Fibroblast of skin of abdomen (primary cell): ENCODE results near the gene RXRB.

Experiments
- DNase-seq: peaks from one replicate; pipeline ENCODE4 v3.0.0-alpha.2; 2013

RXRB gene

DNA sequence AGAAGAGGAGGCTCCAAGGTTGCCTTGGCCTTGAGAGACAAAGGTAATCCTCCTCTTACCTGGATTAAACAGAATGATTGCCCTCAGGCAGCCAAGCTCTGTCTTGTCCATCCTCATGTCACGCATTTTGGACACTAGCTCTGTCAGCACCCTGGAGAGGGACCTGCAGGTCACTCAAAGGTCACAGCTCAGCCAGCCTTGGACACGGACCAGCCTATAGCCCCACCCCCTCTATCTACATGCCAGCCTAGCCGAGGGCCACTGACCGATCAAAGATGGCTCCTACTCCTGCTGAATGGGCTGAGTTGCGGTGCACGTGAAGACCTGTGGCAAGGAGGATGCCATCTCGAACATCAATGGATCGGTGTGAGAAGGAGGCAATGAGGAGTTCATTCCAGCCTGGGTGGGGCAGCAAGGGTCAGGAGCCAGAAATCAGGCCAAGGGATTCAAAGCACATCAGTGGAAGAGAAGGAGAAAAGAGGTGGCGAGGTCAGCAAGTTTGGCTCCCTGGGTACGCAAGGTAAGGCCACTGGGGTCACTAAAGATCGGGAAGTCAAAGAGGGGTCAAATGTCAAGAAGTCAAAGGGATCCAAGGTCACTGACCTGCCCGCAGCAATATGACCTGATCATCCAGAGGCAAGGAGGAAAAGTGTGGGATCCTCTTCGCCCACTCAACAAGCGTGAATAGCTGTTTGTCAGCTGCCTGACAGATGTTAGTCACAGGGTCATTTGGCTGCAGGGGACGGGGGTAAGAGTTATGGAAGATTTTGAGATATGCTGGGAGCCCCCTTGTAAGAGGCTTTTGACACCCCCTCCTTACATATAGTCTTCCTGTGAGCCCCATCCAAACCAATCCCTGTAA is 4.9 kb downstream of the RXRB start:
- no peak for DNase-seq

DNA sequence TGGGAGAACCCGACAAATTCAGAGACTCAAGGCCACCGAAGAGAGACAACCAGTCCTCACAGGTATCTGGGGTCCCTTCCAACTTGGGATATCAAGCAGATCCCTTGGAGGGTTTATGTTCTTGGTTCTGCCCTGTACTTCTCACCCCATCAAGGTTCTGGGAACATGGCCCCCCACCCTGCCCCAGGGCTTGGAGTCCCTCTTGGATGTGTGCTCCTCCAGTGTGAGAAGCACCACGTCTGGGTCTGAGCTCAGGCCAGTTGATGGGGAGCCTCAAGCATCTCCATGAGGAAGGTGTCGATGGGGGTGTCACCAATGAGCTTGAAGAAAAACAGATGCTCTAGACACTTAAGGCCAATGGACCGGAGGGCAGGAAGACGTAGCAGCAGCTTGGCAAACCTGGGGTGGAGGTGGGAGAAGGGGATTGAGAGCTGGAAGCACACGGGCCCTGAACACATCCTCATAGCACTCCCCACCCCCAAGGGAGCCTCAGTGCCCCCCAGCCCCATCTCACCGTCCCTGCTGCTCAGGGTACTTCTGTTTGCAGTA is 6.0 kb downstream of the RXRB start:
- no peak for DNase-seq

DNA sequence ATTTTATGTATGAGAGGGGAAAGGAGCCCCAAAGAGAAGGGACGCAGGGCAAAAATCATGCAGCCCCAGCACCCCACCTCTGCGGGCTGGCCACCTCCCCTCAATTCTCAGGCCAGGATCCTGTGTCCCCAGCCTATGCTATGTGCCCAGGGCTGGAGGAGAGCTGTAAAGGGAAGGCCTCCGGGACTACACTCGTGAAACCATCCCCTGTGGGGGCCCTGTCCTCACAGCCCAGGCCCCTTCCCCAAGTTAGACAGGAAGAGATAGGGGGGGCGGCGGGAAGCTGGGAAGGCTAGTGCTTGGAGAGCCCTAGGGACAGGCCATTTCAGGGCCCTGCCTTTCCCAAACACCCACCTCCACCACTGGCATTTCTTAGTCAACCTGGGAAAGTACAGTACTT is 6.8 kb downstream of the RXRB start:
- DNase-seq: no peak

DNA sequence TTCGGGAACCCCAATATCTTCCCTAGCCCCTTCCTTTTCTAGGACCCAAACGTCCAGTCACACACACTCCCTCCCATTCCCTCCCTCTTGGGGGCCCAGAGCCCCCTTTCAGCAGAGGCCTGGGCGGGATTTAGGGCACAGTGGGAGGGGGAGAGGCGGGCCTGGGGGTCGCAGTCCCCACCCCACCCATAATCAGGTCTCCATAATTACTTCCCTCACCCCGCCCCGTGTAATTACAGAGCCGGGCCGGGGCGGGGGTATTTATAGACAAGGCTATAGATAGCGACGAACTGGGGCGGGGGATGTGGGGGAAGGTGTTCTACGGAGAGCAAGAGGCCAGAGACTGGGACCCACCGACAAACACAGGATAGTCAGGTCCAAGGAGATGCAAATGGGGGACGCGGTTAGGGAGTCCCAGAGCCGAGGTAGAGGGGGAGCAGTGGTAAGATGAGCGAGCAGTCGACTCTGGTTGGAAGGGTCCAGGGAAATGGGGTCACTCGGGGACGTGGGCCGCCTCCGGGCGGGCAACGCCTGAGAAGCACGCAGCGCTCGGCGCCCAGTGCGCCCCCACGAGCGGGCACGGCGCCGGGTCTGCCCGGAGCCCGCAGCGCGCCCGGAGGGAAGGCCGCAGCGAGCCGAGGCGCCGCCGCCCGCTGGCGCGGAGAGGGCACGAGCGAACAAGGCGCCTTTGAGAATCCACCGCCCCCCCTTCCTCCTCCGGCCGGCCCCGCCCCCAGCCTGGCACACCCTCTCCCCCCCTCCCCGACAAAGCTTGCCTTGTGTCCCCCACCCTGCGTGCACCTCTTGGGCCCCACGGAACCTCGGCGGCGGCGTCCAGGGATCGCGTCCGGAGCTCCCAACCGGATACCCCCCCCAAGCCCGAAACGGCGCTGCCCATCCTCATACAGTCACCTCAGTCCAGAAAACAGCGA is 7.5 kb downstream of the RXRB start:
- no peak for DNase-seq

DNA sequence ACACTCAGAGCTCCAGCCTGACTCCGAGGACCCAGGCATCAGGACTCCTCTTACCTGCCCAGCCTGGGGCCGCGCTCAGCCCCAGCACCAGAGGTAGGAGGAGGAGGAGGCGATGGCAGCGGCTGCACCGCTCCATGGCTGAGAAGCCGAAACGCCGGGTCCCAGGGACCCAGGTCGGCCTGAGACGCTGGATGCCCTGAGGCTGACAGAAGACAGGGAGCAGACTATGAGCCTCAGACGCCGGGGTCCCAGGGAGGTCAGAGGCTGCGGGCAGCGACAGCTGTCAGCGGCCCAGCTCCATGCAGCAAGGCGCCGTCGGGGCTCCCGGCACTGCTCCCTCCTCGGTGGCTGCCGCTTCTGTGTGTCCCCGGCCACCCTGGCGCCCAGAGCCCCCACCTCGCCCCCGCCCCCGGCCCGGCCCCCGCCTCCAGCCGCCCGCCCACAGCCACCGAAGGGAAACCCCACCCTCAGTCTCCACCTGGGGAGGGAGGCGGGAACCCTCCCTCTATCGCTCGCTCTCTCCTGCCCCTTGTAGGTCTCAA is 8.3 kb downstream of the RXRB start, which contains the start of gene COL11A2:
Gene COL11A2 (minus strand): TSS at position 363 of the 542 bp plus-strand sequence. CDS start 227 bp downstream, at position 136.
- DNase-seq: no peak

DNA sequence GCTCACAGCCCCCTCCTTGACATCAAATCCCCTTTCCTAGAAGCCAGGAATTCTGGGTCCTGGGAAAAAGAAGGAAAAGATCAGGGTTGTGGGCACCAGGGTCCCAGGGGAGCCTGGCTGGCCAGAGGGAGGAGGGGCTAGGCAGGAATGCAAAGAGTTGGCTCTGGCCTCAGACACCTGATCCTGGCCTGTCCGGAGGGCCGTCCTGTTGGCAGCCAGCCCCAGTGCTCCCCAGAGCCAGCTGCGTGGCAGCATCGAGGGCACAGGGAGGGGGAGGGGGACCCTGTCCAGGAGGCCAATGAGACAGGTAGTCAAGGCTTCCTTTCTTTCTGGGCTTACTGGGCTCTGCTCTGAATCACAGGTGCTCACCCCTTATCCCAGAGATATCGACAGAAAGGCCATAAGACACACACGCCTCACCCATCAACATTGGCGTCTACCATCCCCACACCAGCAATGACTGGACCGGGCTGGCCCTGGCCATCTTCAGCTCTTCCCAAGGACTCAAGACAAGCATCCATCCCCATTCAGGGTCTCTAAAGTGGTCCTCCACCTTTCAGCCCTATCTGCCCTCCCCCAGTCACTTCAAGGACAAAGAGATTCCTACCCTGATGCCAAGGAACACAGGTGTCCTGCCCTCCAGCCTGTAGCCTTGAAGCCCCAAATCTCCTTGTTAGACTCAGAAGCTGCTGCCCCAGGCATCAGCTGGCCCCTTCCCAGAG is 8.9 kb downstream of the RXRB start:
- DNase-seq: no peak

DNA sequence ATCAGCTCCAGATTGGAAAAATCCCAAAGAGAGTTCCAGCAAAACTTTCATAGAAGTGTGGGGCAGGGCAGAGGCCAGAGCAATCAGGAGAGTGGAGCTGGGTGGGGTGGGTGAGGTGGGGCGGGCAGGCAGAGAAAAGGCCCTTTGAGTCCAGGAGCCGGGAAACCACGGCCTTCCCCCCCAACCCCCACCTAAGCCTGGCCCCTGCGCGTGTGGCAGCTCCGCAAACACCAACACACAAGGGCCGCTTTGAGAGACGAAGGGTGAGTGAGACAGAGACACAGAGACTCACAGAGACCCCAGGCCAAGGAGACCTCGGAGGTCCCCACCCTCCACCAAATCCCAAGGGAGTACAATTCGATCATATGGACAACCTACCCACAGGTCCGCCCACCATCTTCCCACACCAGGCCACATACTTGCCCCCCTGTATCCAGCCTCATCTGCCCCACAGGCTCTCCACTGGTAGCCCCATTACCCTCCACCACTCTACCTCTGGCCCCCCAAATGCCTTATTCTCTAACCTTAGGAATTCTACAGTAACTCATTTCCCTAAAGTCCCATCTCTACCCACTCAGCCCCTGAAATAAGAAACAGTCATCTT is 9.9 kb downstream of the RXRB start:
- no peak for DNase-seq

DNA sequence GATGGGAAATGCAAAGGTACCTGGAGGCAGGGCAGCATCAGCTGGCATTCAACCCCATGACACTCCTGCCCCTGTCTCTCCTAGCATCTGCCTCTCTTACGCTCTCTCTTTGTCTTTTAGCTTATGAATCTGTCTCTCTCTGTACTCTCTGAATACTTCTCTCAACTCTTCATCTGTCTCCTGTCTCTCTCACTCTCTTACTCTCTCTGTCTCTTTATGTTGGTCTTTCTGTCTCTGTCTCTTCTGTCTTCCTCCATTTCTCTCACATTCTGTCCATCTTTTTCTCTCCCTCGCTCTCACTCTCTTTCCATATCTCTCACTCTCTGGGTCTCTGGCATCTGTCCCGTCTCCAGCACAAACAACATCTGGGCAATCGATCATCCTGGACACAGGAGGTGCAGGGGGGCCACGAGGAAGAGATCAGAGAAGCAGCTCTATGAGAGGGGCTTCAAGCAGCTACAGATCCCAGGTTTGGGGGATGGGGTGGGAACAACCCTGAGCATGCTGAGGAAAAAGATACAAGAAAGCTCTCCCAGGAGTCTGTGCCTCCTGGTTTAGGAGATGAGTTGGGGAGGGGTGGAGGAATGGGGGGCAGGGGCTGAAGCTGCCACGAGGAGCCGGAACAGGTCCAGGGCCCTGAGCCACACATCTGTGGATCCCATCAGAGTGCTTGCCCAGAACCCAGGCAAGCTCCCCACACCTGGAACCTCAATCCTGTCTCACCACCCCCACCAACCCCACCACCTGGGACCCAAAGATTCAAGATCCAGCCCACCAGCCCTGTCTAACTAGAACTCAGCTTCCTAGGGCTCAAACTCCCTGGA is 10.6 kb downstream of the RXRB start:
- no peak for DNase-seq

DNA sequence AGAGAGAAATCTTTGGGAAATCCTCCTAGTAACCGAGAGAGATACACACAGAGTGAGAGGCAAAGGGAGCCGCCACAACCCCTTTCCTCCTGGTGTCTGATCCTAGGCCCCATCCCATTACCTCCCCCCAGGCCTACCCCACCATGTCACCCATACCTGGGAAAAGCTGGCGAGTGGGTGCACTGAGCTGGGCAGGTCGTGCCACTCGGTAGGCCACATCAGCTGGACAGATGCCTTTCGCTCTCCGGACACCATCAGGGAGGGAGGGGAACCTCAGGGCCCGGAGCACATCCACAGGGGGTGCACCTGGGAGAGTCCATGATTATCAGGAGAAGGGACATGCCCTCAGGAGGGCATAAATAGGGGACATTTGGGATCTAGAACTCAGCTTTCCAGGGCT is 11.3 kb downstream of the RXRB start:
- no peak for DNase-seq

DNA sequence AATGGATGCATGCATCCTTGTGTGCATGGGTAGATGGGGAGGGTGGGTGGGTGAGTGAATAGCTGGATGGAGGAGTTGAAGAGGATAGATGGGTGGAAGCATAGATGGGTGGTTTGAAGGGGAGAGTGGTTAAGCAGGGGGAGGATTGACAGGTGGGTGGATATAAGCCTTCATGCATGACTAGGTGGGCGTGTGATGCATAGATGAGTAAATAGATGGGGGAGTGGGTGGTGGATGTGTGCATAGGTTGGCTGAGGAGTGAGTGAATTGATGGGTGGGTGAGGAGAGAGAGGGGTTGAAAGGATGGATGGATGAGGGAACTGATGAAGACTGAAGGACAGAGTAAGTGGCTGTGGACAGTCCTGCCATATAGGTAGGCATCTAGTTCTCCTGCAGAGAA is 12.7 kb downstream of the RXRB start:
- no peak for DNase-seq

DNA sequence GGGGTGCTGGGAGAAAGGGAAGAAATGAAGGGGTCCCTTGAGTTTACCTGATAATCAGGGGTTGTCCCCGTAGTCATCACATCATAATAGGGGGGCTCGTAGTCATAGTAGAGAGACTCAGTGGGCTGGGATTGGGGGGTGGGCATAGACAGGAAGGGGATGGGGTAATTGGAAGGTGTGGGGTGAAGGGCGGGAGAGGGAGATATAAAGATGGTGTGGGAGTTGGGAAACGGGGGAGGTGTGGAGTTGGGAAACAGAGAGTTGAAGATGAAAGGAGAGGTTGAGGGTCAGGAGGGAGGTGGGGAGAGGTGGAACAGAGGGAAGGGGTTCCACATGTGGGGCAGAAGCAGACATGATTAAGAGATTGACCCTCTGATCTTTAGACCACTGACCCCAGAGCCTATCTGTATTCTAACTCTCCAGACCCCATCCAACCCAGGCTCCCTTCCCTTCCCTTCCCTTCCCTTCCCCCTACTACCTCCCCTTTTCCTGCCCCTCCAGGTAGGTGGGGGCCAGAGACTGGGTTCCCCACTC is 14.7 kb downstream of the RXRB start:
- DNase-seq: no peak

DNA sequence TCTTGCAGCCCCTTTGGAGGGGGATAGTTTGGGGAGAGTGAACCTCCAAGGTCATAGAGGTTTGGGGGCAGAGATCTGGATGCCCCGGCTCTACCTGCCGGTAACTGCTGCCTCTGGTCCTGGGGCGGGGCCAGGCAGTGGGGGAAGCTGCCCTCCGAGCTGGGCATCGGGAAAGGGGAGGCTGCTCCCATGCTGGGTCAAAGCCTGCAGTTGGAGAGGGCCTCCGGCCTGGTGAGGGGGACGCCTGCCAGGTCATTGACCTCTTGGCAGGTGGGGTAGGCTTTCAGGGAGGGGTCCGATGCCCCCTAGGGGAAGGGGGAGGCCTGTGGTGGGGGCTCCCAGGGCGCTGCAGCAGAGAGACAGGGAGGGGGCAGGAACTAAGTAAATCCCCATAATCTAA is 15.3 kb downstream of the RXRB start:
- DNase-seq: no peak

DNA sequence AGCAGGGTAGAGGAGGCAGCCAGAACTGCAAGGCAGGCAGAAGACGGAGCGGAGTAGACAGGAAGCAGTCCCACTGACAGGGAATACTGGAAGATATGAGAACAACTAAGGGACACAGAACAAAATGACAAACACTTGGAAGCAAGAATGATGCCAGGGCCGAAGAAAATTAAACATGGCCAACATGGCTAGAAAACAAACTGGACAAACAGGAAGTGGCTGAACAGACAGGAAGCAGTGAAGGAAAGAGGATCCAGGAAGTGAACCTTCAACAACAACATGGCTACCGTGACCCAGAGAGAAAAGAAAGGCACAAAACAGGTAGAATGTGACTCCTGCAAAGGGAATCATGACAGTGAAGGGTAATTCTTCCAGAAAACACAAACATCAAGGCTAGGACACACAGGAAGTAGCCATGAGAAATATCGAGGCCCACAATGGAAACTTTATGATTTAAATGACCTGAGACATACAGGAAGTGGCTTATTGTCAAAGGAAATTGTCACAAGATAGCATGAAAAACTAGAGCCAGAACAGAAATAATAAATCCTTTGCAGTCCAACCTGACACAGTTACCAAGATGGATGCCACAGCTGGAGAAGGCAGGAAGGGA is 17.3 kb downstream of the RXRB start:
- DNase-seq: no peak

DNA sequence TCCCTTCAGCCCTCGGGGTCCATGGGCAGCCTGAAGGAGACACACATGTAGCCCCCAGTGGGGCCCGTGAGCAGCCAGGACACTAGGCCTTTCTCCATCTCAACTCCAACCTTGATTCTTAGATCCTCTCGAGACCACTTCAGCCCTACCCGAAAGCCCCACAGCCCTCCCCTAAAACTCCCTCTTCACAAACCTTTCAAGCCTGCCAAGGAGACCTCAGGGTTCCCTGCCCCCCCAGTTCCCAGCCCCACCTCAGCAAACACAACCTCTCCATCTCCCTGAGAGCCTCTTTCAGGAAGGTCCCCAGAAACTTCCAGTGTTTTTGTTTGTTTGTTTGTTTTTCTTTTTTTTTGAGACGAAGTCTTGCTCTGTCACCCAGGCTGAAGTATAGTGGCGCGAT is 19.3 kb downstream of the RXRB start:
- no peak for DNase-seq

DNA sequence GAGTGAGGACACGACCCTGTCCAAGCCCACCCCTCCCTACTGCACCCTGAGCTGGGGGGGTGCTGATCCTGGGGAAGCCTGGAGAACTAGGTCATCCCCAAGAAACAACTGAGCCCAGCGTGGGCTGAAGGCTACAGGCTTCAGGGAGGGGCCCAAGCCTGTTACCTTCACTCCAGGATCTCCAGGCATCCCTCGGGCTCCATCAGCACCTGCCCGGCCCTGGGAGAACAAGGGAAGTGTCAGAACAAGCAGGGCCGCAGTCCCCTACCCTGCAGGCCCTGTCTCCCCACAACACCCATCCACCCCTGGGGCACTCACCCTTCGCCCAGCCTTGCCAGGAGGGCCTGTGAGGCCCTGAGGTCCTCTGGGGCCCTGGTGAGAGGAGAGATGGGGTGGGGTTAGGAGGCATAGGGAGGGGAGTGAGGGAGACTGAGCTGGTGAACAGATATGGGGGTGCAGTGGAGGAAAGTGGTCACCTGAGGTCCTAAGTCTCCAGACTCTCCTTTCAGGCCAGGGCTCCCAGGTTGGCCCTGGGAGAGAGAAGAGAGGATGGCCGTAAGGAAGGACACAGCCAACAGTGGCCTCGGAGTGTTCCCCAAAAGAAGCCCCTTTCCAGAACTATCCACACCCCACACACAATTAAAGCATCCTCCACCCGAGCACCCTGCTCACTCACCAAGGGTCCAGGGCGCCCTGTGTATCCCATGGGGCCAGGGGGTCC is 21.6 kb downstream of the RXRB start:
- DNase-seq: no peak

DNA sequence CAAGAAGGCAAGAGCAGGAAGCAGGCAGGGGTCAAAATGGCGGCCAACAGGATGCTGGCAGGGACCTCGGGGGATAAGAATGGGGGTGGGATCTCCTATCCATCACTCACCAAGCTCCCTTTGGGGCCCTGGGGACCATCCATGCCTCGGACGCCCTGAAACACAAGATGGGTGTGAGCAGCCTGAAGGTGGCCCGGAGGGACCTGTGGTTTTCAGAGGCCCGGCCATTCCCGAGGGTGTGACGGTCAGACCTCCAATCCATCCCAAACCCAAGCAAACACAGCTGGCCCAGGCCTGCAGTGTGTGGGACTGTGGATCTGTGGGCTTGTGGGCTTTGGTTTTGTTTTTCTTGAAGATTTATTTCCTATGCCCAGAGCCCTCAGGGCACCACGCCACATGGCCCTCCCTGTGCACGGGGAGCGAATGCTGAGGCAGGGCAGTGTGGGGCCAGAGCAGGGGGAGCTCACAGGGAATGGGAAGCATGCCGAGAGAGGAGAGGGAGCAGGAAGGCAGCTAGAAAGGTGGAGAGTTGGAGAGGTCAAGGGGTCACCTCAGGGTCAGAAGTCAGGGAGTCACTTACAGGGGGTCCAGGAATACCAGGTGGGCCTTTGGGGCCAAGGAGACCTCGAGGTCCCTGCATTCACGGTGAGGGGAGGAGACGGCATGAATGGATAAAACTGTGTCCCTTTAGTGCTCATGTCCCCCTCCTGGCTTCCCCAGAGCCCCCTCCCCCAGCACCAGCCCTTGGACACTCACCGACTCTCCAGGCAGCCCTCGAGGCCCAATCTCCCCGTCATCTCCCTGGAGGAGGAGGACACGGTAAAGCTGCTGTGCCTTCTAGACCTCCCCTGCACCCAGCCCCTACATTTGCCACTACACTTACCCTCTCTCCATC is 22.7 kb downstream of the RXRB start:
- no peak for DNase-seq

DNA sequence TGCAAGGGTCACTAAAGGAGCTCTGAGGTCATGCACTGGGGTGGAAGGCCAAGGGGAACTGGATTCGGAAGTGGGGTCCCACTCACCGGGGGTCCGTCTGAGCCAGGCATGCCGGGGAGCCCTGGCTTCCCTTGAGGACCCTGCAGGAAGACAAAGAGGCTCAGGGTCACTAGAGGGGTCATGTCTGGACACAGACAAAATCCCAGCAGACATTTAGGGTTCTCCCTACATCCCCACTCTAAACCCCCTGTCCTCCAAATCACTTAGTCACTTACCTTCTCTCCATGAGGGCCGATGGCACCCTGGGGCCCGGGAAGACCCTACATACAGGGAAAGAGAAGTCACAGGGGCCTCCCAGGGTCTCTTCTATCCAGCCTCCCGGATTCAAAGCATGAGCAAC is 23.6 kb downstream of the RXRB start:
- DNase-seq: no peak

DNA sequence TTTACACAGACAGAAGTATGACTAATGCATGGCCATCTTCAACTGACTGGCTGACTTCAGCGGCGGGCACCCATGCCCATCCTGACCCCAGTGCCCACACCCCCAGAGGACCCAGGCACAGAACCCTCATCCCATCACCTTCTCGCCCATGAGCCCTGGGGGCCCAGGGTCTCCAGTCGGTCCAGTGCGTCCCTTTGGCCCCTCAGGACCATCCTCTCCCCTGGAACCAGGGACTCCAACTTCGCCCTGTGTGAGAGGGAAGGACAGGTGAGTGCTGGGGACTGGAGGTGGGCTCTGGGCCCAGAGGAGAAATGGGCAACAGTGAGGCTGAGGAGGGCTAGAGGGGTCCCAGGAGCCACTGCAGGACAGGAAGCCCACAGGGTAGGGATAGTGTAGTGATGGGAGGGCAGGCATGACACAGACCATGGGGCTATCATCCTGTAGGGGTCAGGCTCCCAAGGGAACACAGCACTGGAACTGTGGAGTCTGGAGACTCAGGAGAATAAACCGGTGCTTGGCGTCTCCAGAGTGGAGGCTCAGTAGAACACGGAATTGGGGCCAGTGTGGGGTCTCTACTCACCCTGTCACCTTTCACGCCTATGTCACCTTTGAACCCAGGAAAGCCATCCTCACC is 24.9 kb downstream of the RXRB start:
- DNase-seq: no peak
